Esophagus muscularis mucosa (tissue), 4 donors: ENCODE measurements around the gene PRDM16. TPM values are rescaled to one million over a fixed set of nuclear protein-coding genes. Genes with fewer than 3 reads are reported as not detected.

Experiments
- DNase-seq: peaks from one replicate; pipeline ENCODE4 v3.0.0-alpha.2; 2017; ENCODE audit errors: extremely low spot score
- H3K27ac ChIP-seq, 4 donors: fragments of 200-600 bp; sonication (generic); replicated peaks in 1 of 4; 1 replicate in 3 of 4; 2 replicates in 1 of 4; pipeline ENCODE4 v1.5.1; 2016 to 2019; ENCODE audit warnings: mild to moderate bottlenecking in 1 of 4
- H3K27me3 ChIP-seq, 4 donors: fragments of 200-600 bp; sonication (generic); one replicate each; pipeline versions ENCODE4 v1.5.1 to v1.6.0; 2016 to 2019
- H3K36me3 ChIP-seq, 4 donors: fragments of 200-600 bp; sonication (generic); one replicate each; pipeline ENCODE4 v1.5.1; 2016 to 2019
- H3K4me1 ChIP-seq, 4 donors: fragments of 200-600 bp; sonication (generic); one replicate each; pipeline ENCODE4 v1.5.1; 2016 to 2019
- H3K4me3 ChIP-seq, 4 donors: fragments of 200-600 bp; sonication (generic); 1 replicate in 2 of 4; 2 replicates in 2 of 4; pipeline ENCODE4 v1.5.1; 2016 to 2019; ENCODE audit warnings: mild to moderate bottlenecking in 4 of 4, moderate library complexity in 1 of 4
- H3K9me3 ChIP-seq, 4 donors: fragments of 200-600 bp; sonication (generic); 1 replicate in 3 of 4; 2 replicates in 1 of 4; pipeline ENCODE4 v1.5.1; 2016 to 2019
- CTCF ChIP-seq, 3 experiments: fragments of 200-600 bp in 2 of 3; fragments of 450-650 bp in 1 of 3; sonication (generic) in 2 of 3; IDR thresholded peaks; one replicate each; pipeline ENCODE4 v1.5.1; 2017 to 2019; ENCODE audit warnings: antibody characterized with exemption in 3 of 3, mild to moderate bottlenecking in 2 of 3, moderate library complexity in 1 of 3
- EP300 ChIP-seq: sonication (generic); formaldehyde crosslinking; IDR thresholded peaks from one replicate; pipeline ENCODE4 v1.6.1; 2017; ENCODE audit warnings: antibody characterized with exemption
- POLR2A ChIP-seq: fragments of 450-650 bp; IDR thresholded peaks from one replicate; pipeline ENCODE4 v1.6.1; 2017; ENCODE audit warnings: antibody characterized with exemption, moderate library complexity, mild to moderate bottlenecking, low read depth
- POLR2AphosphoS5 ChIP-seq, 2 donors: sonication (generic); formaldehyde crosslinking; IDR thresholded peaks; one replicate each; pipeline ENCODE4 v1.6.1; 2017; ENCODE audit warnings: antibody characterized with exemption in 2 of 2
- WGBS: methylation state at CpG from one replicate; pipeline ENCODE4 v1.1.5; 2018; 5-methylcytosine and 5-hydroxymethylcytosine counted together
- intact Hi-C: fragments of 100-400 bp; cut with DNase I; formaldehyde crosslinking; loops from one replicate; pipeline ENCODE4 v1.15.1; 2023
- total RNA-seq, 4 donors: library from RNA; depleted of rRNA; stranded (reverse); fragments of >200 nt; gene quantifications; one replicate each; pipeline versions ENCODE4 v1.1.0 to v1.2.1, GENCODE V29; 2016

Gene PRDM16
- total RNA-seq, 4 donors from 2014 or later = 1.2 to 4.4 (median 2.2) TPM

GRCh38 chr1:3422638-3423037 lies 353.6 kb downstream of the PRDM16 start:
- Histone ChIP-seq H3K4me3 (no peak overlapping the region), H3K36me3 (peaks cover 0 to 28% (median 5%) of the 10 kb centered on the region in 4 donors), H3K4me1 (peaks cover 13 to 33% (median 27%) of the 10 kb centered on the region in 4 donors), H3K27ac (peak overlapping the region in 3 of 4 donors; percentile 28 to 45 (median 31)), H3K27me3 (peaks cover 0 to 68% (median 3%) of the 10 kb centered on the region in 4 donors), H3K9me3 (peaks cover 0 to 8% (median 2%) of the 10 kb centered on the region in 4 donors)
- TF ChIP-seq EP300 (no peak), CTCF (IDR thresholded peaks at IDR 0.05) (no peak), POLR2AphosphoS5 (IDR thresholded peaks at IDR 0.05) (no peak), POLR2A (no peak)
- DNase-seq = no peak
- 91% methylated on average over 5 of the region's 14 CpGs for WGBS
- intact Hi-C loops = loop anchor here (5.0 to 10.0 kb wide), 4 partner anchors 355 to 1005 kb away; partner anchors contain the start of gene PRDM16

GRCh38 chr1:3423245-3423829 lies 354.3 kb downstream of the PRDM16 start:
- TF ChIP-seq POLR2AphosphoS5 (IDR thresholded peaks at IDR 0.05) = peak in 1 of 2 donors; percentile 25
- TF ChIP-seq CTCF (IDR thresholded peaks at IDR 0.05) = no peak

GRCh38 chr1:3423896-3424611 lies 355.1 kb downstream of the PRDM16 start:
- H3K4me3 ChIP-seq = no peak overlapping the region
- no peak overlapping the region for H3K27ac ChIP-seq
- peaks cover 0 to 54% (median 0%) of the 10 kb centered on the region in 4 donors for H3K27me3 ChIP-seq
- DNase-seq = no peak
- TF ChIP-seq CTCF (IDR thresholded peaks at IDR 0.05) = no peak
- no peak for TF ChIP-seq POLR2AphosphoS5 (IDR thresholded peaks at IDR 0.05)
- TF ChIP-seq EP300 = no peak
- TF ChIP-seq POLR2A = no peak
- WGBS = 76% methylated on average over 14 of the region's 28 CpGs
- intact Hi-C loops = loop anchor here (2.0 to 10.0 kb wide), 5 partner anchors 357 to 1007 kb away; partner anchors contain the start of gene PRDM16
- peaks cover 0 to 19% (median 5%) of the 10 kb centered on the region in 4 donors for H3K36me3 ChIP-seq
- peaks cover 0 to 8% (median 0%) of the 10 kb centered on the region in 4 donors for H3K9me3 ChIP-seq
- H3K4me1 ChIP-seq = peaks cover 10 to 33% (median 25%) of the 10 kb centered on the region in 4 donors

More at GRCh38 chr1:3423245-3423829, 354.3 kb downstream of the PRDM16 start:
- DNase-seq = no peak
- 62% methylated on average over 7 of the region's 23 CpGs for WGBS
- Histone ChIP-seq H3K27me3 (peaks cover 0 to 61% (median under 1%) of the 10 kb centered on the region in 4 donors), H3K9me3 (peaks cover 0 to 8% (median 0%) of the 10 kb centered on the region in 4 donors), H3K4me3 (no peak overlapping the region), H3K4me1 (peaks cover 13 to 33% (median 27%) of the 10 kb centered on the region in 4 donors), H3K27ac (peak overlapping the region in 3 of 4 donors; percentile 28 to 45 (median 31)), H3K36me3 (peaks cover 0 to 26% (median 5%) of the 10 kb centered on the region in 4 donors)
- intact Hi-C loops = loop anchor here (5.0 to 10.0 kb wide), 4 partner anchors 356 to 1006 kb away; partner anchors contain the start of gene PRDM16

GRCh38 chr1:3425486-3426215 lies 356.6 kb downstream of the PRDM16 start:
- no peak for DNase-seq
- WGBS = 96% methylated on average over 28 of the region's 44 CpGs
- TF ChIP-seq POLR2AphosphoS5 (IDR thresholded peaks at IDR 0.05) = no peak
- no peak for TF ChIP-seq CTCF (IDR thresholded peaks at IDR 0.05)
- Histone ChIP-seq H3K4me1 (peaks cover 7 to 33% (median 22%) of the 10 kb centered on the region in 4 donors), H3K27ac (no peak overlapping the region), H3K27me3 (peaks cover 0 to 39% (median 0%) of the 10 kb centered on the region in 4 donors), H3K36me3 (peaks cover 0 to 18% (median 5%) of the 10 kb centered on the region in 4 donors), H3K9me3 (peaks cover 0 to 3% (median 0%) of the 10 kb centered on the region in 4 donors), H3K4me3 (no peak overlapping the region)
- intact Hi-C loops = loop anchor here (2.0 to 10.0 kb wide), 2 partner anchors 413 to 601 kb away; no protein-coding TSS in a partner anchor
